ENCODE results near the gene NUP210L.

DNA sequence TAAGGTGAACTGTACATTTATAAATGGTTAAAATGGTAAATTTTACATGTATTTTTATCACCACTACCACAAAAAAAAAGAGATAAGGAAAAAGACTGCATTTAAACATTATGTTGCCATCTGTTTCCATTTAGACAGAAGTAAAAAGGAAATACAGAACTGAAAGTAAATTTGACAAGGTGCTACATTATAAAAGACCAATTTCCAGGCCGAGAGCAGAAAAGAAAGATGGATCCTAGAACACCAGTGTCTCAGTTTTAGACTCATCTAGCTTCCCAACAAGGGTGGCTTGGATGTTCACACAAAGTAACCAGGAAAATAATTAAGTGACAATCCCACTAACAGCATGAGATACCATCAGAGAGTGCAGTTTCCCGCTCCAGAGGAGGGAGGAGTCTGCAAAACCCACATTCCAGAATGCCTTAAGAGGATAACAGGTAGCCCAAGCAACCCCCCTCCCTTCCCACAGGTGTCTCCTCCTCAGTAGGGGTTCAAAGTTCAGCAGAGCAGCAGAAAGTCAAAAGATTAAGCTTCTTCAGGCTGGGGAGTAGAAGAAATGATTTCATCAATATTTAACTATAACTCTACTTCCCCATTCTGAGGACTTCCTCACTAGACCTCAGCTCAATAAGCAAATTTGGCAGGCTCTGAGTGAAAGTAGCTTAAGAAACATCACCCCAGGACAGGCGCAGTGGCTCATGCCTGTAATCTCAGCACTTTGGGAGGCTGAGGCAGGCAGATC lies 25.2 kb upstream of the NUP210L start:
- no peak for TF ChIP-seq YY1 (IDR thresholded peaks at IDR 0.05; ENCODE audit: insufficient read depth, insufficient read length)
- TF ChIP-seq SUZ12 (IDR thresholded peaks at IDR 0.05; ENCODE audit: extremely low read depth, insufficient read depth, insufficient read length) = no peak

Measured in NT2/D1 (cell line).